ENCODE measurements around the gene DCAF8.

DCAF8 gene

GRCh38 chr1:160200786-160201185, 61.6 kb downstream of the DCAF8 start:
- DNase-seq: no peak

- peak; percentile 35 for DNase-seq
Observed at GRCh38 chr1:160197231-160197630, 65.1 kb downstream of the DCAF8 start.

GRCh38 chr1:160196143-160196542, 66.2 kb downstream of the DCAF8 start:
- DNase-seq: no peak

GRCh38 chr1:160194737-160195059, 67.7 kb downstream of the DCAF8 start:
- no peak for DNase-seq

GRCh38 chr1:160193832-160194736, 68.3 kb downstream of the DCAF8 start:
- no peak for DNase-seq

GRCh38 chr1:160193091-160193819, 69.1 kb downstream of the DCAF8 start:
- peak; percentile 79 for DNase-seq

- DNase-seq: no peak
Observed at GRCh38 chr1:160192234-160192633, 70.1 kb downstream of the DCAF8 start.

- no peak for DNase-seq
Observed at GRCh38 chr1:160191756-160192155, 70.6 kb downstream of the DCAF8 start.

- no peak for DNase-seq
Observed at GRCh38 chr1:160189649-160190625, 72.4 kb downstream of the DCAF8 start, which contains the start of gene CASQ1. Gene CASQ1 (plus strand): TSS chr1:160190575. CDS start chr1:160190752, 177 bp downstream.

- DNase-seq: no peak
Observed at GRCh38 chr1:160188341-160188740, 74.0 kb downstream of the DCAF8 start.

GRCh38 chr1:160187407-160187806, 74.9 kb downstream of the DCAF8 start:
- no peak for DNase-seq

GRCh38 chr1:160186729-160187128, 75.6 kb downstream of the DCAF8 start:
- no peak for DNase-seq

GRCh38 chr1:160186246-160186645, 76.1 kb downstream of the DCAF8 start:
- DNase-seq: no peak

GRCh38 chr1:160179336-160179735, 83.0 kb downstream of the DCAF8 start:
- no peak for DNase-seq

GRCh38 chr1:160178731-160179130, 83.6 kb downstream of the DCAF8 start:
- DNase-seq: no peak

- DNase-seq: no peak
Observed at GRCh38 chr1:160177667-160178066, 84.7 kb downstream of the DCAF8 start.

- no peak for DNase-seq
Observed at GRCh38 chr1:160177231-160177630, 85.1 kb downstream of the DCAF8 start.

GRCh38 chr1:160171980-160172379, 90.4 kb downstream of the DCAF8 start:
- DNase-seq: no peak

GRCh38 chr1:160171354-160171753, 91.0 kb downstream of the DCAF8 start:
- no peak for DNase-seq

GRCh38 chr1:160169553-160170399, 92.6 kb downstream of the DCAF8 start:
- DNase-seq: no peak

- no peak for DNase-seq
Observed at GRCh38 chr1:160168609-160169369, 93.6 kb downstream of the DCAF8 start.
